Motor neuron (in vitro differentiated cells): ENCODE measurements around the gene ZC3H18. TPM values are rescaled to one million over a fixed set of nuclear protein-coding genes. Genes with fewer than 3 reads are reported as not detected.
"Not testable (repeated sequence)": the region's sequence is repeated elsewhere in the genome, so short reads cannot be mapped to it uniquely, and the experiment has no call there.

Source experiments
- ATAC-seq, 8 experiments: fragments of 200-7000 bp; cut with Tn5 transposase; replicated peaks in 6 of 8; 2 replicates each; pipeline ENCODE4 v1.8.0; 2021; ENCODE audit warnings: mild to moderate bottlenecking in 8 of 8, moderate library complexity in 8 of 8
- H3K27ac ChIP-seq, 2 donors: fragments of 250-450 bp; sonication (Bioruptor Pico); 2 replicates each; pipeline ENCODE4 v1.9.0; 2021; ENCODE audit warnings: antibody characterized with exemption in 2 of 2, mild to moderate bottlenecking in 2 of 2, moderate library complexity in 1 of 2
- H3K4me1 ChIP-seq, 2 donors: fragments of 250-450 bp; sonication (Bioruptor Pico); replicated peaks in 1 of 2; 2 replicates each; pipeline ENCODE4 v1.6.1; 2021; ENCODE audit warnings: antibody characterized with exemption in 2 of 2, mild to moderate bottlenecking in 2 of 2, moderate library complexity in 1 of 2
- H3K4me3 ChIP-seq, 5 donors: fragments of 250-450 bp; sonication (Bioruptor Pico); 2 replicates each; pipeline ENCODE4 v1.9.0; 2021; ENCODE audit warnings: antibody characterized with exemption in 5 of 5, mild to moderate bottlenecking in 5 of 5, moderate library complexity in 4 of 5
- WGBS, 10 experiments: fragments of 450-650 bp; shearing (Covaris generic); methylation state at CpG; one replicate each; pipeline ENCODE4 v1.0.0; 2022; 5-methylcytosine and 5-hydroxymethylcytosine counted together
- in situ Hi-C, 9 experiments: fragments of 400-800 bp; cut with MboI; loops; one replicate each; pipeline ENCODE4 v1.15.0; 2021; ENCODE audit warnings: low sequenced_read_pairs in 9 of 9, low pct_unique_long_range_greater_than_20kb in 2 of 9; ENCODE audit not compliant: unreplicated experiment in 9 of 9
- total RNA-seq, 8 experiments: library from RNA; unstranded; fragments of 300-600 nt; gene quantifications; 2 replicates each; pipeline versions ENCODE4 v1.2.3 to v1.2.4, GENCODE V29; 2022

Gene ZC3H18
- total RNA-seq, 8 experiments from 2014 or later: 13.9 to 36.9 (median 18.4) TPM

GRCh38 chr16:88608076-88608475 is 37.9 kb downstream of the ZC3H18 start:
- ATAC-seq: no peak
- Histone ChIP-seq H3K27ac (no peak overlapping the region), H3K4me1 (no peaks in the 10 kb centered on the region), H3K4me3 (no peak overlapping the region)
- 50 to 96% (median 89%) methylated on average over 2 to 6 of the region's 6 CpGs for WGBS, 10 experiments
- in situ Hi-C loops: no loop called here

GRCh38 chr16:88609426-88609825 is 39.2 kb downstream of the ZC3H18 start:
- H3K27ac ChIP-seq, H3K4me1 ChIP-seq, ATAC-seq, H3K4me3 ChIP-seq, in situ Hi-C loops: not testable (repeated sequence)
- 80 to 100% (median 93%) methylated on average over 1 to 3 of the region's 8 CpGs; no CpG with 5 or more reads in 3 of the 10 experiments for WGBS, 10 experiments

DNA sequence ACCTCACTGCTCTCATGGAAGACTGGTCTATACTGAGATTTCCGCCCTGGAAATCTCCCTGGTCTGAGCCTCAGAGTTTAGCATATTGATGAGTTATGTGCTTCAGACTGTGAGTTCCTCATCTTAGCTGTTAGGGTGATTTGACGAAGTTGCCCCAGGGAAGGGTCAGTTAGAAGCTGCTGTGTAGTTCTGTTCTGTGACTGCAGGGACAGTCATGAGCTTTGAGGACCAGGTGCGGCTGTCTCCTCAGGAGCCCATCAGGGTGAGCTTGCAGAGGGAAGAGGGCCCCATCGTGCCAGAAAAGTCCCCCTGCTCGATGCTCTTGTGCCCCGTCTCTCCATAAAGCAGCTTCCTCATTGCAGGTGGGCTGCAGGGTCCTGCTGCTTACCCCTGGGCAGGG is 39.9 kb downstream of the ZC3H18 start:
- H3K4me3 ChIP-seq: no peak overlapping the region
- in situ Hi-C loops: no loop called here
- 50 to 100% (median 96%) methylated on average over 1 to 3 of the region's 6 CpGs; no CpG with 5 or more reads in 6 of the 10 experiments for WGBS, 10 experiments
- ATAC-seq: no peak
- H3K4me1 ChIP-seq: no peaks in the 10 kb centered on the region
- no peak overlapping the region for H3K27ac ChIP-seq

DNA sequence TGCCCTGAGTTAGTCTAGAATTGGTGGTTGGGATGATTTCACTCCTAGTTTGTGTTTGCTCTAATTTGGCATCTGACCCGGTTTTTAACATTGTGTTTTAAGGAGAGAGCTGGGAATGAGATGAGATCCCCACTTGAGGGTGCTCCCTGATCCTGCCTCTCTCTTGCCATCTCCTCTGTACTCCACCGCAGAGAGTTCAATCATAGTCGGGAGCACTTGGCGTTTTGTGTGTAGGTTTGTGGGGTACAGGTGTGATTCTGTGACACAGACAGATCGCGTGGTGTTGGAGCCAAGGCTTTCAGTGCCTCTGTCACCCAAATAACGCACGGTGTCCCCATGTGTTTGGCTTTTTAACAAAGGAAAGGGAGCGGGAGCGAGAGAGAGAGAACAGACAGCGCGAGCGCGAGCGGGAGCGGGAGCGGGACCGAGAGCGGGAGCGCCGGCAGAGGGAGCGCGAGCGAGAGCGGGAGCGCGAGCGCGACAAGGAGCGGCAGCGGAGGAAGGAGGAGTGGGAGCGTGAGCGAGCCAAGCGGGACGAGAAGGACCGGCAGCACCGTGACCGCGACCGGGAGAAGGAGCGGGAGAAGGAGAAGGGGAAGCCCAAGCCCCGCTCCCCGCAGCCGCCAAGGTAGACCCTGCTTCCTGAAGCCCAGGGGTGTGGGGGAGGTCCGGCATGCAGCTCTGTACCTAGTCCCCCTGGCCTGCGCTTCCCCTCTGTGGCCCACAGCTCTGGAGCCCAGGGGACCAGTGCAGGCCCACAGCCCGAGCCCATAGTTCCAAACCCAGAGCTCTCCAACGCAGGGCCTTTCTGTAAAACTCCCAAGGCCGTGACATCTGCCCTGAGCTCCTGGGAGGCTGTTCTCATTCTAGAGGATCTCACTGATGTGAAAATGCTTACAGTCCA is 41.0 kb downstream of the ZC3H18 start:
- H3K27ac ChIP-seq: no peak overlapping the region
- ATAC-seq: peak in 5 of 8 experiments; percentile 75 to 89 (median 83)
- no peaks in the 10 kb centered on the region for H3K4me1 ChIP-seq
- in situ Hi-C loops: no loop called here
- 28 to 95% (median 67%) methylated on average over 4 to 36 of the region's 49 CpGs for WGBS, 10 experiments
- no peak overlapping the region for H3K4me3 ChIP-seq

GRCh38 chr16:88613293-88613692 is 43.1 kb downstream of the ZC3H18 start:
- WGBS, 10 experiments: 82 to 100% (median 95%) methylated on average over 1 to 10 of the region's 10 CpGs; no CpG with 5 or more reads in 2 of the 10 experiments
- ATAC-seq: no peak
- in situ Hi-C loops: no loop called here
- H3K27ac ChIP-seq: no peak overlapping the region
- H3K4me1 ChIP-seq: no peaks in the 10 kb centered on the region
- H3K4me3 ChIP-seq: no peak overlapping the region

DNA sequence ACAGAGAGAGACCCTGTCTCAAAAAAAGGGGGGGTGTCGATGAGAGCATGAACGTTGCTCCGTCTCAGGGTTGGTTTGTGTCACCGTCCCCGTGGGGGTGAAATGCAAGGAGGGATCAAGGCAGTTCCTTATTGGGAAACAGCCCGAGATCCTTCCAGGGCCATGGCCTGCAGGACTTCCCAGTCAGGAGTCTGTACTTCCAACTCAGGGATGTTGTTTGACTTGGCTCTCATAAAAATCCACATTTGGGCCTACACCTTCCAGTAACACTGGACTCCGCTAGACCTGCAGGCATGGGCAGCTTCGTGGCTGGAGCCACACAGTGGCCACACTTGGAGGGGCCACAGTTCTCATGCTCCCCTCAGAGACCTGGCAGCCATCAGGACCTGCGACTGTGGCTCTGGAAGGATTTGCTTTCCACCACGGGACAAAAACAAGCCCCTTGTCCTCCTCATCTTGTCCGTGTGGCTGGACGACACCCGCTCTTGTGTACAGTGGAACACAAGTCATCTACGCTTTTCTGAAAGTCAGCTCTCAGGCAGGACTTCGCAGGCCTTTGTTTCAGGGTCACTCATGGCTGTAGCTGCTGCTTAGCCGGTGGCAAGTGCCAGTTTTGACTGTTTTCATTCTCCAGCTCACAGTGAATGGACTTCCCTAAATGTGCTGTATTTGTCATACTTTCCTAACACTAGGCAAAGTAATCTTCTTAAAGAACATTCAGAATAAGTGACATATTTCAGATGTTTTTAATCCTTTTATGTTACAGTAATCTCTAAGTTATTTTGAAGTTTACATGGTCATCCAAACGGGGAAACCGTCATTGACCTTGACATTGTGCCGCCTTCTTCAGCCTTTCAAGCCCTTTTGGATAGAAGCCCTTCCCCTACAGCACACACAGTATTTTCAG is 44.0 kb downstream of the ZC3H18 start:
- in situ Hi-C loops: no loop called here
- Histone ChIP-seq H3K27ac (no peak overlapping the region), H3K4me1 (no peaks in the 10 kb centered on the region), H3K4me3 (no peak overlapping the region)
- no peak for ATAC-seq
- 81 to 100% (median 92%) methylated on average over 1 to 11 of the region's 19 CpGs for WGBS, 10 experiments

DNA sequence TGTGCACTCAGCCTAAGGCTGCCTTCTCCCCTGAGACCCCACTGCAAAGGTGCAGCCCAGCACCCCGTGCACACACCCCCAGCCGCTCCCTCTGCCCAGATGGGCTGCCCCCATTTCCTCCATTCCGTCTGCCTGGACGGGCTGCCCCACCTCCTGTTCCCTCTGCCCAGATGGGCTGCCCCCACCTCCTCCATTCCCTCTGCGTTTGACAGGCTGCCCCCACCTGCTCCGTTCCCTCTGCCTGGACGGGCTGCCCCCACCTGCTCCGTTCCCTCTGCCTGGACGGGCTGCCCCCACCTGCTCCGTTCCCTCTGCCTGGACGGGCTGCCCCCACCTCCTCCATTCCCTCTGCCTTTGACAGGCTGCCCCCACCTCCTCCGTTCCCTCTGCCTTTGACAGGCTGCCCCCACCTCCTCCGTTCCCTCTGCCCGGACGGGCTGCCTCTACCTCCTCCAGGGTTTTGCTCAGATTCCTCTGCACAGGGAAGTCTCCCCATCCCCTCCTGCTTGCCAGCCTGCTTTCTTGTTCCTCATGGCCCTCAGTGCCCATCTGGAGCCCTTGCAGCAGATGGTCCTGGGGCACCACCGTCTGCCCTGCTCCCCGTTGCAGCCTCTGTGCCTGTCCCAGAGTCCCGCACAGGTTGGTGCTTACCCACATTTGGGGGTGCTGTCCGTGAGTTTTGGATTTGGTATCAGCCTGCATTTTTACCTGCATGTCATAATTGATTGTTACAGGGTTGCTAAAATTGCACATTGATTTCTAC is 44.8 kb downstream of the ZC3H18 start:
- Histone ChIP-seq H3K27ac (no peak overlapping the region), H3K4me3 (no peak overlapping the region), H3K4me1 (no peaks in the 10 kb centered on the region)
- in situ Hi-C loops: no loop called here
- no peak for ATAC-seq
- WGBS, 10 experiments: 40 to 100% (median 95%) methylated on average over 1 to 3 of the region's 19 CpGs; no CpG with 5 or more reads in 6 of the 10 experiments

DNA sequence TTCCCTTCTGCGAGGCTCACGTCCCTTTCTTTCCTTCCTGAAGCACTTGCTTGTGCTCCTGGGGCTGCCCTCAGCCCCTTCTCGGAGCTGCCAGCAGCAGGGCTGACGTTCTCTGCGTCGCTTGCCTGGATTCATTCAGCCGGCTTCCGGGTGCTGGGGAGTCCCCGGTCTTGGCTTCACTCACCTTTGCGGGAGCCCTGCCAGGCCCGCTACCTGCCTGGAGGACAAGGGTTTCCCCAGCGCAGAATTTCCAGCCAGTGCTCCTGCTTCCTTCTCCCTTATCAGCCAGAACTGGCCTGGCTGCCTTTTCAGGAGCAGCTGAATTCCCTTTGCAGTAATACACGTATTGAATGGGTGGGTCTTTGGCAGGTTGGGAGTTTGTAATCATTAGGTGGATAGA is 46.1 kb downstream of the ZC3H18 start:
- no peak overlapping the region for H3K27ac ChIP-seq
- H3K4me3 ChIP-seq: no peak overlapping the region
- H3K4me1 ChIP-seq: no peaks in the 10 kb centered on the region
- no peak for ATAC-seq
- in situ Hi-C loops: no loop called here
- WGBS, 10 experiments: 79 to 100% (median 88%) methylated on average over 2 to 5 of the region's 13 CpGs; no CpG with 5 or more reads in 6 of the 10 experiments

- no peak overlapping the region for H3K27ac ChIP-seq
- in situ Hi-C loops: no loop called here
- no peaks in the 10 kb centered on the region for H3K4me1 ChIP-seq
- H3K4me3 ChIP-seq: no peak overlapping the region
- WGBS, 10 experiments: 87 to 93% methylated on average over 3 to 5 of the region's 12 CpGs; no CpG with 5 or more reads in 8 of the 10 experiments
- ATAC-seq: no peak
Measured at GRCh38 chr16:88616736-88617135, 46.5 kb downstream of the ZC3H18 start.

GRCh38 chr16:88617268-88618031 is 47.2 kb downstream of the ZC3H18 start:
- Histone ChIP-seq H3K27ac (no peak overlapping the region), H3K4me3 (no peak overlapping the region), H3K4me1 (no peaks in the 10 kb centered on the region)
- 70 to 100% (median 89%) methylated on average over 1 to 14 of the region's 20 CpGs; no CpG with 5 or more reads in 3 of the 10 experiments for WGBS, 10 experiments
- in situ Hi-C loops: no loop called here
- ATAC-seq: no peak

DNA sequence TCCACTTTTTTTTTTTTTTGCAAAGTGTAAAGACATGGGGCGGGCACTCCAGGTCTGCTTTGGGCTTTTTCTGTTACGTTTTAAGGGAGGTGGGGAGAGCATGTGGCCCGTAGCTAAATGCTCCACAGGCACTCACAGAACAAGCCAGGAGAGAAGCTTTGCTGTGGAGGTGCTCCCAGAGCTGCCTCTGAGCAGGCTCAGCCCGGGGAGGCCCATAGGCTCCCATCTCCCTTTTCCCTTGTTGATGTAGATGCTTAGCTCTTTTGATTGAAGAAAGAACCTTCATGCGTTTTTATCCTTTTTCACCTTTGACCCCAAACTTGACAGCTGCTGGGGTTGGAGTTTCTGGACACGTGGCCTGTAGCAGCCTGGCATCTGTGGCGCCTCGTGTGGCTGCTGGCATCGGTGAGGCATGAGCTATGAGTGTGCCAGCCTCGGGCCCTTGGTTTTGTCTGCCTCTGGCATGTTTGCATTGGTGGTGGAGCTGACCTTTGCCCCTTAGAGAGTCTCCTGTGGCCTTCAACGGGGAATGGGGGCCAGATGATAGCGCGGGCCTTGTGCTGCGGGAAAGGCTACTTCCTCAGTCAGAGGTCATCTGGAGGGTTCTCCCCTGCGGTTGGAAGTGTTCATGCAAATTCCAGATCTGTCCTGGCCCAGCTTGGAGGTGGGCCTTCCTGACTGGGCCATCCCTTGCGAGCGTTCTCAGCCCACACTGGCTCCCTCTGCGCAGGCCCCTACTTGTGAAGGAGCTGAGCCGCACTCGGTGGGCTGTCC is 48.2 kb downstream of the ZC3H18 start:
- in situ Hi-C loops: no loop called here
- no peaks in the 10 kb centered on the region for H3K4me1 ChIP-seq
- ATAC-seq: no peak
- 40 to 98% (median 66%) methylated on average over 1 to 9 of the region's 20 CpGs; no CpG with 5 or more reads in 3 of the 10 experiments for WGBS, 10 experiments
- no peak overlapping the region for H3K4me3 ChIP-seq
- no peak overlapping the region for H3K27ac ChIP-seq
